Activated naive CD4-positive, alpha-beta T cell treated with anti-CD3 and anti-CD28 coated beads, Interleukin-2, amount 10 ng/mL, durations not matched to agents 7 days and 5 days (primary cell): ENCODE data around the gene ADAMTS15.

Experiments
- CTCF ChIA-PET: fragments of 350-600 bp; sonication (Branson Sonifier 250); formaldehyde crosslinking; loops from one replicate; lab custom pipeline; 2021; ENCODE audit warnings: antibody characterized with exemption; lab: Charles Lee
- DNase-seq: peaks from one replicate; pipeline ENCODE4 v3.0.0-alpha.2; 2020
- H3K27ac Mint-ChIP-seq: one replicate; pipeline ENCODE4 v1.8.0; 2021; ENCODE audit warnings: mild to moderate bottlenecking, moderate library complexity, mixed read lengths
- H3K27me3 Mint-ChIP-seq: one replicate; pipeline ENCODE4 v1.8.0; 2021; ENCODE audit warnings: mild to moderate bottlenecking, mixed read lengths
- H3K36me3 Mint-ChIP-seq: one replicate; pipeline ENCODE4 v1.8.0; 2021; ENCODE audit warnings: mixed read lengths
- H3K4me1 Mint-ChIP-seq: one replicate; pipeline ENCODE4 v1.8.0; 2021; ENCODE audit warnings: mixed read lengths
- H3K4me3 Mint-ChIP-seq: one replicate; pipeline ENCODE4 v1.8.0; 2021; ENCODE audit warnings: mild to moderate bottlenecking, moderate library complexity, mixed read lengths
- H3K9me3 Mint-ChIP-seq: one replicate; pipeline ENCODE4 v1.8.0; 2021; ENCODE audit warnings: mixed read lengths

The ADAMTS15 gene

DNA sequence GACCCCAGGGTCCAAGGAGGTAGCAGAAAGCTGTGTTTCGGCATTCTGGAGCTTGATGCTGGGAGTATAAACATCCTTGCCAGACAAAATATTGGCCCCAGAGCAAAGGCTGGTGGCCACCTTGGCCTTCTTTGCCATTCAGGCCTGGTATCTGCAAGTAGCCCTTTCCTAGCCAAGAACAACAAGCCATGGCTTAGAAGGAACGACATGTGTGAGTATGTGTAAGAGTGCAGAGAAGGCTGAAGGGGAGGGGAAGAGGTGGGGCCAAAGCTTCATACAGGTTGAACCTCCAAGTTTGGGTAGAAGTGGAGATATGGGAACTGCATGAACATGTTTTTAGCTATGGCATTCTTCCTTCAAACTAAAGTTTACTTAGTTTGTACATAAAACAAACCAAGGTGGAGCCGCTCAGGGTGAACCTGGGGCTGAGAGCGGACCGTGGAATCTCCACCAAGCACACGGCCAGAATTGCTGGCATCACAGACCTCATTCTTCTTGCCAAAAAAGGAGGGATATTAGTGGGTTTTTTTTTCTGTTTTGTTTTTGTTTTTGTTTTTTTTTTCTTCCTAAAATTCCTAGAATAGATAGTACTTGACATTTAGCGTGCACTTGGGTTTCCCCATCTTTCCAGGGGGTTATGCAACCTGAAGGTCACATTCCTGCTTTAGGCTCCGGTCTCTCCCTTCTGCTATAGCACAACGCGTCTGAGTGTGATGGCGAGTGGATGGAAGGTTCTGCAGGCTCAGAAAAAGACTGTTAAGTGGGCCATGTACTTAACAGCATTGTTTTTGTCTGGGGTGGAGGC is 70.9 kb downstream of the ADAMTS15 start:
- CTCF ChIA-PET, result no interaction called here
- Mint-ChIP-seq H3K9me3 (no peaks in the 10 kb centered on the region), H3K27me3 (peaks cover 3% of the 10 kb centered on the region)

DNA sequence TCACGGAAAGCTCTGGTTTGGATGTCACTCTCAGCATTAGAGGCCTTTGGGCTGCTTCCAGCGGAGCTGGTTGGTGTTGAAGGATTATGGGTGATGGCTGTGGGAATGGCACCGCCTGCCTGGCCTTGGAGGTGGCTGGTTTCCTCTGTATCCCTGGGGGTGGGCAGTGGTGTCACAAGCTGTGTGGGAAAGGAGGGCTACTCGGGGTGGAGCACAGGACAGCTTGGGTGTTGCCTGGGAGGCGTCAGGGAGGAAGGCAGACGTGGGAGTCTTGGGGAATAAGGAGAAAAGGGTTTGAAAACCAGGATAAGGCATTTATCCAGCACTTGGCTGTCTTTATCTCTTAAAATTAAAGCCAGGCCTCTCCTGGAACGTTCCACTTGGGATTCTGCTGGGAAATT is 71.8 kb downstream of the ADAMTS15 start:
- Mint-ChIP-seq H3K4me3 (no peak overlapping the region), H3K27ac (no peak overlapping the region), H3K36me3 (no peaks in the 10 kb centered on the region)

More for the DNA sequence above, 70.9 kb downstream of the ADAMTS15 start:
- H3K36me3 Mint-ChIP-seq, result no peaks in the 10 kb centered on the region
- DNase-seq, result no peak
- H3K27ac Mint-ChIP-seq, result no peak overlapping the region
- no peak overlapping the region for H3K4me3 Mint-ChIP-seq
- no peaks in the 10 kb centered on the region for H3K4me1 Mint-ChIP-seq

DNA sequence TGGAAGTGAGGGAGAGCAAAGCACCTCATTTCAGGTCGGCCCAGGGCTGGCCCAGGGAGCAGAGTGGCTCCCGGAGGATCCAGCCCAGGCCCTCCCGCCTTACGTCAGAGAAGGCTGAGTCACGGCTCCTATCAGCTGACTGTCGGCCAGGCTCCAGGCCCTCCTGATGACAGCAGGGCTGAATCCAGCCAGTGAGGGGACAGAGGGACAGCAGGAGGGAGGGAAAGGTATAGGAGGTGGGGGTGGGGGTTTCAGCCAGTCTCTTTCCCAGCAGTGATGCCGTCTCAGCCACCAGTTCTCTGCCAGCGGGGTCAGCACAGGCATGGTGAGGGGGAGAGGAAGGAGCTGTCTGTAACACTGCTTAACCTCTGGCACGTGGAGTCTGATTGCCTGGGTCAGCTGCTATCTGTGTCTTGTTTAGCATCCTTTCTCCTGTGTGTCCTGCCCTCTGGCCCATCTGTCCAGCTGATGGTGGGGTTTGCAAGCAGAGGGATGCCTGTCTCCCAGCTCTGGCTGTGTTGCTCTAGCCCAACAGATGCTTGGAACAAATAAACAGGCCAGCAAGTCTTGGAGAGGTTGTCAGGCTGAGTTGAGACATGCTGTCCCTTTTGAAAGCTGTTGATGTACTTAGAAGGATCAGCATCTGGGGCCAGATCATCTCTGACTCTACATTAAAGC is 74.0 kb downstream of the ADAMTS15 start:
- CTCF ChIA-PET, result no interaction called here
- H3K27ac Mint-ChIP-seq, result no peak overlapping the region
- no peaks in the 10 kb centered on the region for H3K4me1 Mint-ChIP-seq
- no peaks in the 10 kb centered on the region for H3K36me3 Mint-ChIP-seq
- no peak for DNase-seq
- H3K4me3 Mint-ChIP-seq, result no peak overlapping the region
- H3K9me3 Mint-ChIP-seq, result no peaks in the 10 kb centered on the region
- H3K27me3 Mint-ChIP-seq, result peaks cover 3% of the 10 kb centered on the region

More for the DNA sequence above, 71.8 kb downstream of the ADAMTS15 start:
- Mint-ChIP-seq H3K4me1 (no peaks in the 10 kb centered on the region), H3K9me3 (no peaks in the 10 kb centered on the region), H3K27me3 (no peaks in the 10 kb centered on the region)
- CTCF ChIA-PET, result no interaction called here
- DNase-seq, result no peak

DNA sequence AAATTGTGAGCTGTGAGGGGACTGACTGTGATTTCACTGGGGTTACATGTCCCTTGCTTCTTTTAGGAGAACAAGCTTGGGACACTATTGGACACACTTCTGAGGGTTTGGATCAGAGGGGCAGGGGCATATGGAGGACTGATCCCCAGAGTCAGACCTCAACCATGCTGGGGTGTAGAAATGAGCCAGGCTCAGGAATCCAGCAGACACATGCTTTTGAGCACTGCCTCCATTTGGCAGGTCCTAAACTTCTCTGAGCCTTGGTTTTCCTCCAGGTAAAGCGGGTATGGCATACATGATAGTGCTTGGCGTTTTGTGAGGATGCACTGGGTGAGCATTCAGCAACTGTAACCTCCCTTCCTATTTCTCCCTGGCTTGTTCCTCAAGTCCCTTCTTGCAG is 74.7 kb downstream of the ADAMTS15 start:
- Mint-ChIP-seq H3K4me1 (no peaks in the 10 kb centered on the region), H3K27me3 (peaks cover 9% of the 10 kb centered on the region), H3K9me3 (no peaks in the 10 kb centered on the region), H3K27ac (no peak overlapping the region), H3K36me3 (no peaks in the 10 kb centered on the region), H3K4me3 (no peak overlapping the region)
- CTCF ChIA-PET, result no interaction called here
- no peak for DNase-seq

DNA sequence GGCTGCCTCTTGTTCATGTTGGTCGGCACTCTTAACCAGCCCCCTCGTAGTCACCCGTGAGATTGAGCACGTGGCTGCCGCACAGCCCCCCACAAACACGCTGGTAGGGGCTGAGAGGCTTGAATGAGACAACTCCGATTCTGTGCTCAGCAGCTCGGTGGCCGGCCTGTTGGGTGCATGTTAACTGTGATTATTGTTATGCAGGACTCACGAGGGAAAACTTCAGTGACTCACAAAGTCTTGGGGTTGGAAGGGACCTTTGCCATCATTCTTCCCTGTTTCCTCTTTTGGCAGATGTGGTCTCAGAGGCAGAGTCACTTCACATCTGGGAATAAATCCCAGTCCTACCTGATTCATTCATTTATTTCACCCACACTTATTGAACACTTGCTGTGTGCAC is 75.2 kb downstream of the ADAMTS15 start:
- Mint-ChIP-seq H3K9me3 (no peaks in the 10 kb centered on the region), H3K27me3 (peaks cover 9% of the 10 kb centered on the region)
- no peak for DNase-seq

DNA sequence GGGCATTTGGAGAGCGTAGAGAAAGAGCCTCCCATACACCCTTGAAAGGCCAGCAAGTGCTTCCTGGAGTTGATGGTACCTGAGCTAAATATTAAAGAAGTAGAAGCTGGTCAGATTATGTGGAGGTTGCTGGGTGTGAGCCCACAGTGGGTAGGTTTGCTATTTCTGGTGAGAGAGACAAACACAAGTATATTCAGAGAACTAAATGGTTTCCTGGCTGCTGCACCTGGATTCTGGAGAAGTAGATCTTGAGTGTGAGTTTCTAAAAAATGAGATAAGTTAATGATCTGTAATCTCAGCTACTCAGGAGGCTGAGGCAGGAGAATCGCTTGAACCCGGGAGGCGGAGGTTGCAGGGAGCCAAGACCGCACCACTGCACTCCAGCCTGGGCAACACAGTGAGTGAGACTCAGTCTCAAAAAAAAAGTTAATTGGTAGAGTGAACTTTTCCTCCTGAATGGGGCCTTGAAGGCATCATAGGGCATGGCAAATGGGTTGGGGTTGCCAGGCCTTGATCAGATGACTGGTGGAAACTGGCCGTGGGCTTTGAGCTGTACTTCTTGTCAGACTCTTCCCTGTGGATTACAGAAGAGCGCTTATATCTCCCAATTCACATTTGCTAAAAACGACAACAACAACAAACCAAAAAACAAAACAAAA is 75.8 kb downstream of the ADAMTS15 start:
- Mint-ChIP-seq H3K36me3 (no peaks in the 10 kb centered on the region), H3K9me3 (no peaks in the 10 kb centered on the region), H3K4me1 (no peaks in the 10 kb centered on the region), H3K27me3 (peaks cover 9% of the 10 kb centered on the region), H3K27ac (no peak overlapping the region), H3K4me3 (no peak overlapping the region)
- CTCF ChIA-PET, result no interaction called here
- DNase-seq, result no peak

More for the DNA sequence above, 75.2 kb downstream of the ADAMTS15 start:
- no peaks in the 10 kb centered on the region for H3K36me3 Mint-ChIP-seq
- no peaks in the 10 kb centered on the region for H3K4me1 Mint-ChIP-seq
- H3K4me3 Mint-ChIP-seq, result no peak overlapping the region
- CTCF ChIA-PET, result no interaction called here
- H3K27ac Mint-ChIP-seq, result no peak overlapping the region

DNA sequence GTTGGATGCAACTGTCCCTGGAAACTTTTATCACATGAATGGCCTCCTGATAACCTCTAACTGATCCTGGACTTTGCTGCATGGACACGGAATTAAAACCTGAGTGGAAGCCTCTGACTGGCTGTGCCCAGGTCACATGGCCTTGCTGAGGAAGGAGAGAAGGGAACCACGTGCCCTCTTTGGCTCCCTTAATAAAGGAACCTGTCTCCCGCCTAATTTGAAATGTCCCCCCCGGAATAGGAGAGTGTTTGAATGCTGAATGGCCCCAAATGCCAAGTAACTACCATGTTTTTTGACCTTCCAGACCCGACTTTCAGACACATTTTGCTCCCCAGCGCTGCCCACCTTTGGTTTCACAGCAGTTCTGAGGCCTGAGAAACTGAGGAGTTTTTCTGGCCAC is 76.9 kb downstream of the ADAMTS15 start:
- peaks cover 9% of the 10 kb centered on the region for H3K27me3 Mint-ChIP-seq
- no peak overlapping the region for H3K4me3 Mint-ChIP-seq
- H3K36me3 Mint-ChIP-seq, result no peaks in the 10 kb centered on the region
- DNase-seq, result no peak
- no peaks in the 10 kb centered on the region for H3K4me1 Mint-ChIP-seq
- no peak overlapping the region for H3K27ac Mint-ChIP-seq
- no peaks in the 10 kb centered on the region for H3K9me3 Mint-ChIP-seq
- CTCF ChIA-PET, result interaction anchor here (0.7 kb wide), 1 partner anchor 8 kb away, joined by 3 read pairs; no protein-coding TSS in a partner anchor
